Measurements from ENCODE around the gene PAIP2.

The PAIP2 gene

DNA sequence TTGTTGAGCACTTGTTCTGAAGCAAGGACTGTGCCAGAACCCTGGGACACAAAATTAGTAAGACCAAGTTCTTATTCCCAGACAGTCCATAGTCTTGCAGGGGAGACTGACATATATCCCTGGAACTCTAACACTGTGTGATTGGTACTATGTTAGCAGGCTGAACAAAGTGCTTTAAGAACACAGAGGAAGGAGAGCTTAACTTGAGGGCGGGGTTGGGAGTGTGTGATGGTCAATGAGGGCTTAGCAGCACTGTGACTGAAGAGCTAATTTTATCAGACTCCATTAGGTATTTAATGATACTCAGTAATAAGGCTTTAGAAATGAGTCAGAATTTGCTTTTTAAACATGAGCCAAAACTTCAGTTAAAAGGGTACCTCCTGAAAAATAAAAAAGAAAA, 77.1 kb downstream of the PAIP2 start:
- H3K9ac ChIP-seq (ENCODE audit: low read depth, low read length, poor library complexity, severe bottlenecking) = no peak overlapping the region
- H3K4me1 ChIP-seq (ENCODE audit: insufficient read depth, low read length, poor library complexity, severe bottlenecking) = peaks cover 35% of the 10 kb centered on the region
- no peaks in the 10 kb centered on the region for H3K27me3 ChIP-seq (ENCODE audit: insufficient read depth, low read length, poor library complexity, severe bottlenecking)
- no peaks in the 10 kb centered on the region for H3K9me2 ChIP-seq (replicated peaks; ENCODE audit: low read depth, low read length)
- H3K4me3 ChIP-seq (ENCODE audit: low read length, poor library complexity, severe bottlenecking) = no peak overlapping the region
- no peaks in the 10 kb centered on the region for H3K79me2 ChIP-seq (ENCODE audit: insufficient read depth, low read length)
- no peak for TF ChIP-seq EZH2phosphoT487 (IDR thresholded peaks at IDR 0.05; ENCODE audit: borderline replicate concordance)
- TF ChIP-seq, protein P1, sequence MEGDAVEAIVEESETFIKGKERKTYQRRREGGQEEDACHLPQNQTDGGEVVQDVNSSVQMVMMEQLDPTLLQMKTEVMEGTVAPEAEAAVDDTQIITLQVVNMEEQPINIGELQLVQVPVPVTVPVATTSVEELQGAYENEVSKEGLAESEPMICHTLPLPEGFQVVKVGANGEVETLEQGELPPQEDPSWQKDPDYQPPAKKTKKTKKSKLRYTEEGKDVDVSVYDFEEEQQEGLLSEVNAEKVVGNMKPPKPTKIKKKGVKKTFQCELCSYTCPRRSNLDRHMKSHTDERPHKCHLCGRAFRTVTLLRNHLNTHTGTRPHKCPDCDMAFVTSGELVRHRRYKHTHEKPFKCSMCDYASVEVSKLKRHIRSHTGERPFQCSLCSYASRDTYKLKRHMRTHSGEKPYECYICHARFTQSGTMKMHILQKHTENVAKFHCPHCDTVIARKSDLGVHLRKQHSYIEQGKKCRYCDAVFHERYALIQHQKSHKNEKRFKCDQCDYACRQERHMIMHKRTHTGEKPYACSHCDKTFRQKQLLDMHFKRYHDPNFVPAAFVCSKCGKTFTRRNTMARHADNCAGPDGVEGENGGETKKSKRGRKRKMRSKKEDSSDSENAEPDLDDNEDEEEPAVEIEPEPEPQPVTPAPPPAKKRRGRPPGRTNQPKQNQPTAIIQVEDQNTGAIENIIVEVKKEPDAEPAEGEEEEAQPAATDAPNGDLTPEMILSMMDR (conservative IDR thresholded peaks at IDR 0.05; ENCODE audit: low read length) = no peak
- H3K36me3 ChIP-seq (ENCODE audit: insufficient read depth, low read length) = peaks cover 16% of the 10 kb centered on the region; the same call in 1 of the 2 replicates
- H4K20me1 ChIP-seq (ENCODE audit: insufficient read depth, low read length, poor library complexity, severe bottlenecking) = no peaks in the 10 kb centered on the region
- no peak overlapping the region for H3K4me2 ChIP-seq (ENCODE audit: low read depth, low read length, poor library complexity, severe bottlenecking)
- H3K9me3 ChIP-seq (ENCODE audit: insufficient read depth, low read depth, low read length) = no peaks in the 10 kb centered on the region
- no peak overlapping the region for H2AFZ ChIP-seq (ENCODE audit: low read length)
- H3F3A ChIP-seq (ENCODE audit: low read depth) = no peaks in the 10 kb centered on the region

Measured in Loucy (cell line).